ENCODE data around the gene ASF1B. TPM values are rescaled to one million over a fixed set of nuclear protein-coding genes. Genes with fewer than 3 reads are reported as not detected.
A peak's percentile ranks its signal among the peaks of the same experiment; 100 is the strongest.

The ASF1B gene
- polyA plus RNA-seq, 10 donors, result 6.3 to 15.5 (median 9.1) TPM

DNA sequence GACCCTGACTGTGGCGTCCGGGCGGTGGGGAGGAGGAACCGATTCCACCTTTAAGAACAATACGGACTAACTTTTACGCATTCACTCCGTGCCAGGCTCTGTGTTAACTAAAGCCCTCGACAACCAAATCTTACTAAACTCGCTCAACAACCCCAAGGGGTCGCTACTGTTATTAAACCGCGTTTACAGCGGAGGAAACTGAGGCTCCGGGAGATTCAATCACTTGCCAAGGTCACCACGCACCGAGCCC is 47.1 kb downstream of the ASF1B start:
- DNase-seq, result peak in 1 of 3 donors; percentile 65

GRCh38 chr19:14088634-14089411 is 47.6 kb downstream of the ASF1B start:
- no peak for DNase-seq

DNA sequence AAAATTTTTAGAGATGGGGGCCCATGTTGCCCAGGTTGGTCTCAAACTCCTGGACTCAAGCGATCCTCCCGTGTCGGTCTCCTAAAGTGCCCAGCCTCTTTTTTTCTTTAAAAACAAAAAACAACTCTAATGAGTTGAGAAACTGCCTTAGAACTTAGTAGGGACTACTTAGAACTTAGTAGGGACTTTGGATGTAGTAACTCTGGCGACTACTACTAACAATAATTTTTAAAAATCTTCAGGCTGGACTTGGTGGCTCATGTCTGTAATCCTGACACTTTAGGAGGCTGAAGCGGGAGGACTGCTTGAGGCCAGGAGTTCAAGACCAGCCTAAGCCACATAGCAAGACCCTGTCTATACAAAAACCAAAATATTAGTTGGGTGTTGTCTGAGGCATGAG is 50.3 kb downstream of the ASF1B start:
- DNase-seq, result no peak

DNA sequence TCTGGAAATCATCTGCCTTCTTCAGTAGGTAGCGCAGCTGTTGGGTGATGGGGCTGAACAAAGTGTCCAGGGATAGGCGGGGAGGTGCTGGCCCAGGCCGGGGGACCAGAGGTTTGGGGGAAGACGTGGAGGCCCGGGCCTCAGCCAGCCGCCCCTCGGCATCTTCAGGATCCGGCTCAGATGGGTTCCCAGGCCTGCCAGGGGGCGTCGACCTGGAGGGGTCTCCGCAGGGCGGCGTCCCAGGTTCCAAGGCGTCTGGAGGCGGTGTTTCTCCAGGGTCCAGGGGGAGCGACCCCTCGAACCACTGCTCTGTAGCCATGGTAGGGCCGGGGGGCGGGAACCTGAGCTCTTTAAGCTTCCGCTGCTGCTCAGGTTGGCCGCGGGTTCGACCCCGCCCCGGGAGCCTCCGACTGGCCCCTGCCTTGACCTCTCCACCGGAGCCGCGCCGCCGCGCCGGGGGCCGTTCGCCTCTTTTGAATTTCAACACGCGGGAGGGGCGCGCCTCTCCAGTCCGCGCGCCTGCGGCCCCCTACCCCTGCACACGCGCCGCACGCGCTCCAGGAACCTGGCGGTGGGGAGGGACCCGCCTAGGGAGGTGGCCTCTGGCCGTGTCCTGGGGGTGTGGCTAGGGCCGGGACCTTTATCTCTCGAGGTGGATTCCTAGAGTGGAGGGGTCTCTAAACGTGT is 50.9 kb downstream of the ASF1B start, which contains the start of gene C19orf67:
Gene C19orf67, minus strand, starts transcription at position 475 of the 687 bp plus-strand sequence. Its CDS starts 156 bp downstream, at position 319.
- DNase-seq, result no peak

GRCh38 chr19:14082675-14082960 is 53.8 kb downstream of the ASF1B start:
- no peak for DNase-seq

DNA sequence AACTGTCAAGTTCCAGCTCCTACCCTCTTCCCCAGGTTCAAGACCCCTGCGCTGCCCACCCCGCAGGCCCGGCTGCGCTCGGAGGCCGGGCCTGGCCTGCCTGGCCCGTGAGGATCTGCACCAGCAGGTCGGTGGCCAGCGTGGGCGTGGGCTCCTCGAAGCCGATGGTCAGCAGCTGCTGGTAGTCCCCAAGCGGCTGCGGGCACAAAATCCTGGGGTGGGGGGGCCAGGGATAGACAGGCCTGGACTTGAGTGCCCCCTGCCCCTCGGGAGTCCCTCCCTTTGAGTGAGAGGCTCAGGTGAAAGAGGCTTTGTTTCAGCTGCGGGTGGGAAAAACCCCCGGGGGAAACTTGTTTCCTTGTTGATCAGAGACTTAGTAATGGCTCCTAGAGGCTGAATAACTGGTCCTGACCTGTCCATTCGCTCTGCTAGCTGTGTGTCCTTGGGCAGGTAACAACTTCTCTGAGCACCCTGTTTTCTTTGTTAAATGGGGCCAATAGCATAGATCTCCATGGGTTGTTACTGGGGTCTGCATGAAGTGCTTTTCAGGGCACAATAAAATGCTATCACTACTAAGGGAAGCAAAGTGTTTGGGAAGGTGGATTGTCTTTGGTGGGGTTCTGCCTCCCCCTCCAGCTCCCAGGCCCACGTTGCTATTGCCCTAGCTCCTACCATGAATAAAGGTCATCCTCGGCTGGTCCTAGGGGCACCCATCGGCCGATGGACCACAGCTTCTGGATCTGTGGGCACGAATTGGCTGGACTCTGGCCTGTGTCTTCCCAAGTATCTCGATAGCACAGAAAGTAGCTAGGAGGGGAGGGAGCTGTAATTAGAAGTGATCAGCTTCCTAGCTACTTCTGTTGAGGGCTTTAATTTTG is 54.4 kb downstream of the ASF1B start:
- no peak for DNase-seq

DNA sequence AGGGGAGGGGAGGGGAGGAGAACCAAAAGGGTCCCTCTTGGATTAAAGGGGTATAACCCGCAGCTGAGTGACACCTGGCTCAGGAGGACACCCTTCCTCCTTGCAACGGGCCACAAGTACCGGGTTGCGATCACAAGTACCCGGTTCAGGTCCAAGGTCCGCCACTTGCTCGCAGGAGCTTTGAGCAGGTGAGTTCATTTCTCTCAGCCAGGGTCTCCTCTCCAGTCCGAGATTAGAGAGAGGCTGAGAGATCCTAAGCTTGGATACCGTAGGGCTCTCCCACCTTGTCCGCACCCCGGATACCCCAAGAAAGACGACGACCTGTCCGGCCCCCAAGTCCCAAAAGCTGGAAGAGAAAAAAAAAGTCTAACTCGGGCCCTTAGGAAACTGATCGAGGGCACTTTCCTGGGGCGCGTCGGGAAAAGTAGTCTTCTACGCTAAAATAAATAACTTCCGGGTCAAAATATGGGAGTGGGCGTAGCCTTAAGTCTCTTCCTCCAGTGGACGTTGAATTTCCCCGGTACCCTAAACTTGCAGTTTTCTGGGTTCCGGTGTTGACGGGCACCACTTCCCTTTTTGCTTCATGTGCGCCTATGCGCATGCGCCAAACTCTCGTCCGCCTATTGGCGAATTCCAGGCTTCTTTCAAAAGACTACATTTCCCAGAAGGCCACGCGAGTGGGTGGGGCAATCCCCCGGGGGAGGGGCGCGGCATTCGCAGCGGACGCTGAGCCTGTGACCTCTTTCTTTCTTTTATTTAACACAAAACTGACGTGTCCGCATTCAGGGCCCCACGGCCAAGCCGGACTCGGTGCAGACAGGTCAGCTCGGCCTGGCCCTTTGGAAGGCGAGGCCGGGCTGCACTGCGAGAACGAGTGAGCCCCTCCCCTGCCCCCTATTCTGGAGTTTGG is 55.2 kb downstream of the ASF1B start:
- DNase-seq, result peak; percentile 100

- DNase-seq, result no peak
These were observed 58.0 kb downstream of the ASF1B start for GRCh38 chr19:14078411-14078810.

GRCh38 chr19:14073925-14074838 is 62.2 kb downstream of the ASF1B start:
- peak in 1 of 3 donors; percentile 58 for DNase-seq

DNA sequence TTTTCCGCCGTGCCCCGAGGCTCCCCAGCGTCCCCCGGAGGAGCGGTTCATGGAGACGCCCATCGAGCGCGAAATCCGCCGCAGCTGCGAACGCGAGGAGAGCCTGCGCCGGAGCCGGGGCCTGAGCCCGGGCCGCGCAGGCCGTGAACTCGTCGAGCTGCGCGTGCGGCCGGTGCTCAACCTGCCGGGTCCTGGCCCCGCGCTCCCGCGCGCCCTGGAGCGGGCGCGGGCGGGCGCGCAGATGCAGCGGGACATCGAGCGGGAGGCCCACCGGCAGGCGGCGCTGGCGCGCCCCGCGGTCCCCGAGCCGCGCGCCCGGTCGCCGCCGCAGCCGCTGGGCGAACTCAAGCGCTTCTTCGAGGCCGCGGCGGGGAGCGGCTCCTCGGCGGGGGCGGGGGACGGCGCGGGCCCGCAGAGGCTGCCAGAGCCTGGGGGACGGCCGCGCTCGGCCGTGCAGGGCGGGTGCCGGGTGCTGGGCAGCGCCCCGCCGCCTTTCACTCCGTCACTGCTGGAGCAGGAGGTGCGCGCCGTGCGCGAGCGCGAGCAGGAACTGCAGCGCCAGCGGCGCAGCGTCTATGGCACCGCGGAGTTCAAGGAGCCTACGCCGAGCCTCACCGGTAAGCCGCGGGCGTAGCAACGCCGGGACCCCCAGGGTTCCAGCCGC is 63.0 kb downstream of the ASF1B start:
- peak; percentile 68 to 89 (median 84) for DNase-seq

- DNase-seq, result peak in 1 of 3 donors; percentile 75
These were observed 63.7 kb downstream of the ASF1B start, which contains the start of gene MISP3 for GRCh38 chr19:14072535-14073260. TSS of gene MISP3 (plus strand) at chr19:14072786. CDS start at chr19:14073310, 524 bp downstream.

DNA sequence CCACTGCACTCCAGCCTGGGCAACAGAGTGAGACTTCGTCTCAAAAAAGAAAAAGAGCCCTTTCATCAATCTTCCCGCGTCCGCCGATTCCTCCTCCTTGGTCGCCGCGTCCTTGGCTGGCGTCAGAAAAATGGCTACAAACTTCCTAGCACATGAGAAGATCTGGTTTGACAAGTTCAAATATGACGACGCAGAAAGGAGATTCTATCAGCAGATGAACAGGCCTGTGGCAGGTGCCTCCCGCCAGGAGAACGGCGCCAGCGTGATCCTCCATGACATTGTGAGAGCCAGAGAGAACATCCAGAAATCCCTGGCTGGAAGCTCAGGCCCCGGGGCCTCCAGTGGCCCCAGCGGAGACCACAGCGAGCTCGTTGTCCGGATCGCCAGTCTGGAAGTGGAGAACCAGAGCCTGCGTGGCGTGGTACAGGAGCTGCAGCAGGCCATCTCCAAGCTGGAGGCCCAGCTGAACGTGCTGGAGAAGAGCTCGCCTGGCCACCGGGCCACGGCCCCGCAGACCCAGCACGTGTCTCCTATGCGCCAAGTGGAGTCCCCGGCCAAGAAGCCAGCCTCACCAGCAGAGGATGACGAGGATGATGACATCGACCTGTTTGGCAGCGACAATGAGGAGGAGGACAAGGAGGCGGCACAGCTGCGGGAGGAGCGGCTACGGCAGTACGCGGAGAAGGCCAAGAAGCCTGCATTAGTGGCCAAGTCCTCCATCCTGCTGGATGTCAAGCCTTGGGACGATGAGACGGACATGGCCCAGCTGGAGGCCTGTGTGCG is 65.9 kb downstream of the ASF1B start:
- DNase-seq, result no peak

Other genes starting within 250 kb of the ASF1B start
- gene BRME1, start 230.5 kb downstream of the ASF1B start, polyA plus RNA-seq (ENCODE audit: insufficient read length in 10 of 10), result 1 to 10 TPM; 2.6 to 4.7 (median 4.1) TPM
- 10 to 100 TPM; 10.5 to 16.4 (median 12.8) TPM for gene CC2D1A, start 230.4 kb downstream of the ASF1B start, polyA plus RNA-seq (ENCODE audit: insufficient read length in 10 of 10)
- gene PODNL1, start 198.2 kb downstream of the ASF1B start, polyA plus RNA-seq (ENCODE audit: insufficient read length in 10 of 10), result 1 to 10 TPM in 4 of 10 donors, under 1 TPM in 6; 0.26 to 1.7 (median 0.83) TPM
- 10 to 100 TPM; 15.9 to 23.8 (median 18.4) TPM for gene DCAF15, start 184.1 kb downstream of the ASF1B start, polyA plus RNA-seq (ENCODE audit: insufficient read length in 10 of 10)
- 1 to 10 TPM; 4.7 to 8.4 (median 6.9) TPM for gene RFX1, start 130.3 kb downstream of the ASF1B start, polyA plus RNA-seq (ENCODE audit: insufficient read length in 10 of 10)
- not detected for gene RLN3, start 108.4 kb downstream of the ASF1B start, polyA plus RNA-seq (ENCODE audit: insufficient read length in 10 of 10)
- gene IL27RA, start 104.8 kb downstream of the ASF1B start, polyA plus RNA-seq (ENCODE audit: insufficient read length in 10 of 10), result 1 to 10 TPM; 1.5 to 6.6 (median 3.2) TPM
- 1 to 10 TPM in 2 of 10 donors, under 1 TPM in 8; 0.08 to 1.7 (median 0.57) TPM for gene PALM3, start 74.5 kb downstream of the ASF1B start, polyA plus RNA-seq (ENCODE audit: insufficient read length in 10 of 10)
- gene MISP3, start 63.8 kb downstream of the ASF1B start, polyA plus RNA-seq (ENCODE audit: insufficient read length in 10 of 10), result 1 to 10 TPM in 2 of 10 donors, under 1 TPM in 8; 0.36 to 1.2 (median 0.53) TPM
- not detected for gene C19orf67, start 50.8 kb downstream of the ASF1B start, polyA plus RNA-seq (ENCODE audit: insufficient read length in 10 of 10)
- gene SAMD1, start 45.8 kb downstream of the ASF1B start, polyA plus RNA-seq (ENCODE audit: insufficient read length in 10 of 10), result 10 to 100 TPM; 33.6 to 54.3 (median 38.9) TPM
- gene PRKACA, start 18.8 kb downstream of the ASF1B start, polyA plus RNA-seq (ENCODE audit: insufficient read length in 10 of 10), result 100 to 1,000 TPM; 279 to 512 (median 454) TPM
- 10 to 100 TPM; 13.3 to 27.0 (median 17.8) TPM for gene ADGRL1, start 69.6 kb upstream of the ASF1B start, polyA plus RNA-seq (ENCODE audit: insufficient read length in 10 of 10)
- gene ADGRE5, start 244.9 kb upstream of the ASF1B start, polyA plus RNA-seq (ENCODE audit: insufficient read length in 10 of 10), result 10 to 100 TPM; 34.0 to 69.2 (median 46.9) TPM